B cell (primary cell): ENCODE measurements around the gene ESYT2. TPM values are rescaled to one million over a fixed set of nuclear protein-coding genes. Genes with fewer than 3 reads are reported as not detected.
"Not testable (repeated sequence)": the region's sequence is repeated elsewhere in the genome, so short reads cannot be mapped to it uniquely, and the experiment has no call there.

ENCODE experiments used
- ATAC-seq: fragments of 200-7000 bp; cut with Tn5 transposase; one replicate; pipeline ENCODE4 v1.10.0; 2021; ENCODE audit warnings: low read depth, mild to moderate bottlenecking, moderate number of reproducible peaks, moderate library complexity
- CTCF ChIA-PET: fragments of 350-600 bp; sonication (Branson Sonifier 250); formaldehyde crosslinking; loops from one replicate; lab custom pipeline; 2021; ENCODE audit warnings: antibody characterized with exemption, inconsistent platforms; lab: Charles Lee
- POLR2A ChIA-PET: fragments of 350-600 bp; sonication (Branson Sonifier 250); formaldehyde crosslinking; loops from one replicate; lab custom pipeline; 2021; ENCODE audit warnings: antibody characterized with exemption; lab: Charles Lee
- DNase-seq: peaks from one replicate; pipeline ENCODE4 v3.0.0; 2013
- H2AFZ ChIP-seq: 2 replicates; pipeline ENCODE4 v1.6.1; 2012; ENCODE audit warnings: mild to moderate bottlenecking, low read depth, low read length; ENCODE audit not compliant: insufficient read depth, poor library complexity, severe bottlenecking
- H3K27ac ChIP-seq, 2 donors: 1 replicate in 1 of 2; 2 replicates in 1 of 2; pipeline ENCODE4 v1.5.1; 2012 to 2013; ENCODE audit warnings: low read length in 2 of 2, mild to moderate bottlenecking in 2 of 2, moderate library complexity in 1 of 2
- H3K27me3 ChIP-seq, 4 experiments: fragments of 200-600 bp in 1 of 4; sonication (generic) in 1 of 4; replicated peaks in 1 of 4; 1 replicate in 2 of 4; 2 replicates in 2 of 4; pipeline versions ENCODE4 v1.6.1 to v1.7.0; 2013 to 2016; ENCODE audit warnings: low read length in 3 of 4, mild to moderate bottlenecking in 2 of 4, mixed read lengths in 1 of 4, moderate library complexity in 1 of 4; ENCODE audit not compliant: insufficient read depth in 4 of 4, control insufficient read depth in 3 of 4; ENCODE audit errors: control extremely low read depth in 1 of 4
- H3K36me3 ChIP-seq, 2 experiments: replicated peaks in 1 of 2; 1 replicate in 1 of 2; 2 replicates in 1 of 2; pipeline versions ENCODE4 v1.6.1 to v1.7.1; 2013; ENCODE audit warnings: low read length in 1 of 2; ENCODE audit not compliant: insufficient read depth in 2 of 2, control insufficient read depth in 1 of 2; ENCODE audit errors: control extremely low read depth in 1 of 2, extremely low read depth in 1 of 2
- H3K4me1 ChIP-seq, 2 donors: fragments of 200-600 bp in 1 of 2; sonication (generic) in 1 of 2; 1 replicate in 1 of 2; 2 replicates in 1 of 2; pipeline versions ENCODE4 v1.5.1 to v1.6.1; 2013 to 2017; ENCODE audit warnings: low read length in 2 of 2; ENCODE audit not compliant: control insufficient read depth in 2 of 2, insufficient read depth in 2 of 2
- H3K4me2 ChIP-seq: replicated peaks from 2 replicates; pipeline ENCODE3; 2012; ENCODE audit warnings: mild to moderate bottlenecking, low read depth, low read length; ENCODE audit not compliant: poor library complexity, severe bottlenecking
- H3K4me3 ChIP-seq, 5 experiments: fragments of 200-600 bp in 1 of 5; sonication (generic) in 1 of 5; 1 replicate in 3 of 5; 2 replicates in 2 of 5; pipeline versions ENCODE4 v1.5.1 to v1.7.0; 2011 to 2016; ENCODE audit warnings: low read length in 4 of 5, mild to moderate bottlenecking in 4 of 5, low read depth in 2 of 5, control low read depth in 1 of 5, moderate library complexity in 1 of 5; ENCODE audit not compliant: insufficient read depth in 1 of 5; ENCODE audit errors: control extremely low read depth in 1 of 5, extremely low read depth in 1 of 5
- H3K79me2 ChIP-seq: fragments of 200-600 bp; sonication (generic); one replicate; pipeline ENCODE4 v1.6.0; 2016; ENCODE audit warnings: low read length; ENCODE audit not compliant: control insufficient read depth, insufficient read depth
- H3K9ac ChIP-seq: fragments of 200-600 bp; sonication (generic); 2 replicates; pipeline ENCODE4 v1.6.1; 2017; ENCODE audit warnings: mild to moderate bottlenecking, low read length, moderate library complexity
- H3K9me3 ChIP-seq, 3 donors: one replicate each; pipeline versions ENCODE4 v1.6.1 to v1.7.1; 2013; ENCODE audit warnings: low read length in 2 of 3; ENCODE audit not compliant: control insufficient read depth in 2 of 3, insufficient read depth in 1 of 3; ENCODE audit errors: control extremely low read depth in 1 of 3
- H4K20me1 ChIP-seq: 2 replicates; pipeline ENCODE4 v1.6.0; 2012; ENCODE audit warnings: mild to moderate bottlenecking, low read length; ENCODE audit not compliant: insufficient read depth, control insufficient read depth, poor library complexity, severe bottlenecking
- H3K27ac Mint-ChIP-seq: one replicate; pipeline ENCODE4 v1.8.0; 2021; ENCODE audit warnings: mixed read lengths
- H3K27me3 Mint-ChIP-seq: one replicate; pipeline ENCODE4 v1.8.0; 2021; ENCODE audit warnings: mixed read lengths
- H3K4me1 Mint-ChIP-seq: one replicate; pipeline ENCODE4 v1.8.0; 2021; ENCODE audit warnings: mixed read lengths
- H3K4me3 Mint-ChIP-seq: one replicate; pipeline ENCODE4 v1.8.0; 2021; ENCODE audit warnings: mixed read lengths
- H3K9me3 Mint-ChIP-seq: one replicate; pipeline ENCODE4 v1.8.0; 2022; ENCODE audit warnings: mixed read lengths; ENCODE audit not compliant: insufficient read depth
- EZH2 ChIP-seq: IDR thresholded peaks from 2 replicates; pipeline ENCODE4 v1.6.1; 2012; ENCODE audit warnings: borderline replicate concordance, low read depth, mild to moderate bottlenecking, moderate library complexity, low read length; ENCODE audit not compliant: insufficient read depth, poor library complexity, severe bottlenecking
- WGBS: methylation state at CpG from one replicate; pipeline ENCODE4 v1.1.5; 2013; ENCODE audit warnings: missing lambda C conversion rate; ENCODE audit not compliant: insufficient coverage; 5-methylcytosine and 5-hydroxymethylcytosine counted together
- intact Hi-C: fragments of 100-400 bp; cut with micrococcal nuclease; formaldehyde crosslinking; loops from one replicate; pipeline ENCODE4 v1.10.0; 2022
- polyA plus RNA-seq: library from polyadenylated mRNA; depleted of rRNA; stranded (reverse); fragments of >200 nt; gene quantifications from 2 replicates; pipeline ENCODE4 v1.2.3, GENCODE V29; 2012
- total RNA-seq, 2 donors: library from RNA; stranded (reverse); fragments of 120-200 nt in 1 of 2; gene quantifications; 1 replicate in 1 of 2; 2 replicates in 1 of 2; pipeline versions ENCODE4 v1.2.3 to v1.2.4, GENCODE V29; 2013 to 2022
- TF ChIP-seq, protein P1 (sequence below): fragments of 200-600 bp; IDR thresholded peaks from one replicate; pipeline ENCODE4 v1.8.0; 2022; ENCODE audit warnings: antibody characterized with exemption, mild to moderate bottlenecking

The ESYT2 gene
- total and polyA plus RNA-seq, 2 donors (not counting 1 experiment from before 2014, with no cell fraction given) = 12.0 to 34.2 TPM

DNA sequence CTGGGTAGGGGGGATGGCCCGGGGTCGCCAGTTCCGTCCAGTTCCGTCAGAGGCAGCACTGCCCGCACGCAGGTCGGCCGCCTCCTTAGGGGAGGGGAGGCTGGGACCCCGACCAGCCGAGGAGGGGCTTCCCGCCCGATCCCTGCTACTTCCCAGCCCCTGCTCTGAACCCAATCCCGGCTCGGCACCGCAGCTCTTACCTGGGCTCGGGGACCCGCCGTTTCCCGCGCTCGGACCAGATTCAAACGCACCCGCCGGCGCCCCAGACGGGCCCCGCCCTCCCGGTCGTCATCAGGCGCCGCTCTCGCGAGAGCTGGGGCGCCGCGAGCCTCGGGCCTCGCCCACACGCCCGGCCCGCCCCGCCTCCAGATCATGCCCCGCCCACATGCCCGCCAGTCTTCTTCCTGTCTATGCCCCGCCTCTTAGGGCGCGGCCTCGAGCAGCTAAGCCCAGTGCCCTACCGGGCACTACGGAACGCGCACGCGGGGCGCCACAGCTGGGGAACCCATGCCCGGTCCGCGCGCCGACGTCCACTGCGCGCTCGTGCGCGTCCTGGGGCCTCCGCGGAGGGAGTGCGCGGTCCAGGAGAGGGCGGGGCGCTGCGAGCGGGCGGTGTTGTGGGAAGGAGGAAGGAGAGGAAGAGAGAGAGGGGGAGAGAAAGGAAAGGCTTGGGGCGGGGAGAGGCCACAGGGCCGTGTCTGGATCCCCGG is 124.6 kb downstream of the ESYT2 start, which contains the start of gene NCAPG2:
NCAPG2 (minus strand) TSS at position 281 of the 710 bp plus-strand sequence. CDS start 2,905 bp downstream, outside the sequence.
- H3K9me3 Mint-ChIP-seq = no peaks in the 10 kb centered on the region
- intact Hi-C loops = loop anchor here (1.0 to 10.0 kb wide), 3 partner anchors 125 to 1810 kb away; partner anchors contain the start of genes DYNC2I1, ESYT2 and LMBR1
- Histone ChIP-seq H3K4me1 (peaks cover 6 to 12% of the 10 kb centered on the region in 2 donors), H3K36me3 (no peaks in the 10 kb centered on the region), H4K20me1 (no peaks in the 10 kb centered on the region), H3K79me2 (peaks cover 13% of the 10 kb centered on the region), H3K27me3 (no peaks in the 10 kb centered on the region), H3K9me3 (peaks cover 0 to 12% (median 5%) of the 10 kb centered on the region in 3 donors), H3K27ac (peak within 1 kb of the TSS; percentile 36 to 85), H2AFZ (peak within 1 kb of the TSS; percentile 95), H3K4me3 (peak within 1 kb of the TSS; percentile 24 to 88 (median 81)), H3K9ac (peak within 1 kb of the TSS; percentile 92), H3K4me2 (peak within 1 kb of the TSS; percentile 94)
- TF ChIP-seq, protein P1, sequence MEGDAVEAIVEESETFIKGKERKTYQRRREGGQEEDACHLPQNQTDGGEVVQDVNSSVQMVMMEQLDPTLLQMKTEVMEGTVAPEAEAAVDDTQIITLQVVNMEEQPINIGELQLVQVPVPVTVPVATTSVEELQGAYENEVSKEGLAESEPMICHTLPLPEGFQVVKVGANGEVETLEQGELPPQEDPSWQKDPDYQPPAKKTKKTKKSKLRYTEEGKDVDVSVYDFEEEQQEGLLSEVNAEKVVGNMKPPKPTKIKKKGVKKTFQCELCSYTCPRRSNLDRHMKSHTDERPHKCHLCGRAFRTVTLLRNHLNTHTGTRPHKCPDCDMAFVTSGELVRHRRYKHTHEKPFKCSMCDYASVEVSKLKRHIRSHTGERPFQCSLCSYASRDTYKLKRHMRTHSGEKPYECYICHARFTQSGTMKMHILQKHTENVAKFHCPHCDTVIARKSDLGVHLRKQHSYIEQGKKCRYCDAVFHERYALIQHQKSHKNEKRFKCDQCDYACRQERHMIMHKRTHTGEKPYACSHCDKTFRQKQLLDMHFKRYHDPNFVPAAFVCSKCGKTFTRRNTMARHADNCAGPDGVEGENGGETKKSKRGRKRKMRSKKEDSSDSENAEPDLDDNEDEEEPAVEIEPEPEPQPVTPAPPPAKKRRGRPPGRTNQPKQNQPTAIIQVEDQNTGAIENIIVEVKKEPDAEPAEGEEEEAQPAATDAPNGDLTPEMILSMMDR = peak; percentile 28
- TF ChIP-seq EZH2 = no peak
- DNase-seq (peak; percentile 98), ATAC-seq (peak; percentile 97)
- peak within 1 kb of the TSS; percentile 92 for H3K4me3 Mint-ChIP-seq
- peak within 1 kb of the TSS; percentile 94 for H3K27ac Mint-ChIP-seq
- ChIA-PET POLR2A (interaction anchor here (0.6 to 1.4 kb wide), 5 partner anchors 122 to 1366 kb away, joined by 3 to 18 read pairs (median 4); partner anchors contain the start of gene ESYT2), CTCF (interaction anchor here (1.1 to 2.0 kb wide), 5 partner anchors 9 to 272 kb away, joined by 3 to 8 read pairs (median 6); partner anchors contain the start of gene ESYT2)
- peaks cover 16% of the 10 kb centered on the region for H3K4me1 Mint-ChIP-seq
- no peaks in the 10 kb centered on the region for H3K27me3 Mint-ChIP-seq
- under 1% methylated on average over 78 of the region's 78 CpGs for WGBS

DNA sequence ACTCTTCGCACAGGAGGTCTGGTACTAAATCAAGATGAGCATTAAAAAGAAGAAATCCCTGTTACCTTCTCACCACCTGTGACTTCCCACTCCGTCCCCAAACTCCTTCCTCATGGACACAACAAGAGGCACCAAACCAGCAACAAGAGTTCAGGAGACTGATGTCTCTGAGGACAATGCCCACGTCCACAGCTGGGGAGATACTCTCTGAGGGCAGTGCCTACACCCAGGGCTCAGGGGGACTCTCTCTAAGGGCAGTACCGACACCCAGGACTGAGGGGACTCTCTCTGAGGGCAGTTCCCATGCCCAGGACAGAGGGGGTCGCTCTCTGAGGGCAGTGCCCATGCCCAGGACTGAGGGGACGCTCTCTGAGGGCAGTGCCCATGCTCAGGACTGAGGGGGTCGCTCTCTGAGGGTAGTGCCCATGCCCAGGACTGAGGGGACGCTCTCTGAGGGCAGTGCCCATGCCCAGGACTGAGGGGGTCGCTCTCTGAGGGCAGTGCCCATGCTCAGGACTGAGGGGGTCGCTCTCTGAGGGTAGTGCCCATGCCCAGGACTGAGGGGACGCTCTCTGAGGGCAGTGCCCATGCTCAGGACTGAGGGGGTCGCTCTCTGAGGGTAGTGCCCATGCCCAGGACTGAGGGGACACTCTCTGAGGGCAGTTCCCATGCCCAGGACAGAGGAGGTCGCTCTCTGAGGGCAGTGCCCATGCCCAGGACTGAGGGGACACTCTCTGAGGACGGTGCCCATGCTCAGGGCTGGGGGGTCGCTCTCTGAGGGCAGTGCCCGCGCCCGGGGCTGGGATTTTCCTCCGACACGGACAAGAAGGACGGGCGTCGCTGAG is 125.4 kb downstream of the ESYT2 start:
- H3K36me3 ChIP-seq, ATAC-seq, H3K9me3 Mint-ChIP-seq, H3K27me3 ChIP-seq, H3K27me3 Mint-ChIP-seq, H4K20me1 ChIP-seq, DNase-seq: not testable (repeated sequence)
- peak overlapping the region; percentile 92 for H3K9ac ChIP-seq
- H3K4me3 Mint-ChIP-seq = peak overlapping the region; percentile 92
- peaks cover 13% of the 10 kb centered on the region for H3K79me2 ChIP-seq
- POLR2A ChIA-PET = interaction anchor here (0.6 to 1.4 kb wide), 2 partner anchors 123 to 126 kb away, joined by 3 to 5 read pairs; partner anchors contain the start of gene ESYT2
- peak overlapping the region; percentile 94 for H3K4me2 ChIP-seq
- CTCF ChIA-PET = interaction anchor here (1.1 to 2.0 kb wide), 4 partner anchors 8 to 273 kb away, joined by 6 to 8 read pairs (median 7); partner anchors contain the start of gene ESYT2
- H2AFZ ChIP-seq = peak overlapping the region; percentile 95
- H3K4me1 Mint-ChIP-seq = peaks cover 16% of the 10 kb centered on the region
- intact Hi-C loops = loop anchor here (1.0 to 10.0 kb wide), 3 partner anchors 125 to 1809 kb away; partner anchors contain the start of genes DYNC2I1, ESYT2 and LMBR1
- 19% methylated on average over 22 of the region's 23 CpGs for WGBS
- H3K4me3 ChIP-seq = peak overlapping the region; percentile 4 to 88 (median 81)
- H3K4me1 ChIP-seq = peaks cover 6 to 12% of the 10 kb centered on the region in 2 donors
- H3K9me3 ChIP-seq = peaks cover 0 to 12% (median 5%) of the 10 kb centered on the region in 3 donors
- H3K27ac ChIP-seq = peak overlapping the region; percentile 12 to 85
- peak overlapping the region; percentile 32 for H3K27ac Mint-ChIP-seq
